K562 (cell line): ENCODE measurements around the gene CARF. TPM values are rescaled to one million over a fixed set of nuclear protein-coding genes. Genes with fewer than 3 reads are reported as not detected.
A peak's percentile ranks its signal among the peaks of the same experiment; 100 is the strongest.

Source experiments
- ARID2 ChIP-seq: fragments of 450-650 bp; IDR thresholded peaks from 2 replicates; pipeline ENCODE4 v1.6.1; 2017; ENCODE audit warnings: antibody characterized with exemption, mild to moderate bottlenecking
- ASH1L ChIP-seq: fragments of 450-650 bp; IDR thresholded peaks from 2 replicates; pipeline ENCODE4 v1.6.1; 2018; ENCODE audit warnings: borderline replicate concordance, mild to moderate bottlenecking, low read depth; ENCODE audit not compliant: partially characterized antibody
- ATF7 ChIP-seq: fragments of 450-650 bp; IDR thresholded peaks from 2 replicates; pipeline ENCODE4 v1.7.1; 2014; ENCODE audit warnings: mild to moderate bottlenecking, moderate library complexity
- BDP1 ChIP-seq: IDR thresholded peaks from 3 replicates; pipeline ENCODE4 v1.6.1; 2011; ENCODE audit not compliant: insufficient read length, insufficient read depth
- BHLHE40 ChIP-seq: IDR thresholded peaks from 2 replicates; pipeline ENCODE4 v1.6.1; 2011; ENCODE audit warnings: low read length, improper control_type of control experiment
- CBX3 ChIP-seq, 2 experiments: IDR thresholded peaks; 1 replicate in 1 of 2; 2 replicates in 1 of 2; pipeline ENCODE4 v1.6.1; 2012; ENCODE audit warnings: inconsistent platforms in 2 of 2, low read length in 2 of 2, borderline replicate concordance in 1 of 2, control low read depth in 1 of 2
- EP300 ChIP-seq: IDR thresholded peaks from 2 replicates; pipeline ENCODE4 v1.6.1; 2012; ENCODE audit warnings: low read length, improper control_type of control experiment
- FOXK2 ChIP-seq, 2 experiments: fragments of 450-650 bp; IDR thresholded peaks in 1 of 2; conservative IDR thresholded peaks in 1 of 2; 2 replicates each; pipeline ENCODE4 v1.6.1; 2016; ENCODE audit warnings: low read depth in 2 of 2, mild to moderate bottlenecking in 1 of 2
- HDGF ChIP-seq: fragments of 450-650 bp; IDR thresholded peaks from 2 replicates; pipeline ENCODE4 v1.6.1; 2016
- PRMT5 ChIP-seq: sonication (generic); formaldehyde crosslinking; IDR thresholded peaks from 2 replicates; pipeline ENCODE4 v1.5.0; 2020; ENCODE audit warnings: missing genetic modification reagents
- RFX5 ChIP-seq: IDR thresholded peaks from 2 replicates; pipeline ENCODE4 v1.6.1; 2011; ENCODE audit warnings: low read depth, mild to moderate bottlenecking, improper control_type of control experiment, low read length
- SPI1 ChIP-seq: IDR thresholded peaks from 2 replicates; pipeline ENCODE4 v1.6.1; 2011; ENCODE audit warnings: low read depth, low read length, control low read depth, borderline replicate concordance
- TCF3 ChIP-seq: sonication (generic); formaldehyde crosslinking; IDR thresholded peaks from 2 replicates; pipeline ENCODE4 v1.4.0; 2020; ENCODE audit warnings: mild to moderate bottlenecking, missing genetic modification reagents
- ZC3H11A ChIP-seq: IDR thresholded peaks from 2 replicates; pipeline ENCODE4 v1.6.1; 2012; ENCODE audit warnings: low read depth, low read length, improper control_type of control experiment
- ZKSCAN8 ChIP-seq: fragments of 200-800 bp; sonication (Bioruptor generic); IDR thresholded peaks from 2 replicates; pipeline ENCODE4 v1.6.1; 2016; ENCODE audit warnings: missing genetic modification characterization, missing compliant biosample characterization
- ZNF184 ChIP-seq: sonication (generic); formaldehyde crosslinking; IDR thresholded peaks from 2 replicates; pipeline ENCODE4 v1.5.0; 2020; ENCODE audit warnings: missing genetic modification reagents
- polyA plus RNA-seq, 8 experiments: library from polyadenylated mRNA; depleted of rRNA in 4 of 8; stranded (reverse) in 5 of 8; unstranded in 3 of 8; fragments of >200 nt; fragmentation: Nextera tagmentation in 2 of 8; fragmentation: Illumina TruSeq in 1 of 8; extraction: Ambion mirVana in 2 of 8; extraction: Trizol in 1 of 8; gene quantifications; 2 replicates each; pipeline versions ENCODE4 v1.2.1 to v1.2.3, GENCODE V29; 2011 to 2014; ENCODE audit warnings: inconsistent platforms in 1 of 8, missing spikeins in 1 of 8
- total RNA-seq, 7 experiments: library from RNA; depleted of rRNA in 6 of 7; stranded (reverse); fragments of >200 nt in 6 of 7; fragmentation: Illumina TruSeq in 2 of 7; extraction: Trizol in 2 of 7; gene quantifications; 2 replicates each; pipeline versions ENCODE4 v1.2.1 to v1.2.3, GENCODE V29; 2011 to 2021; ENCODE audit warnings: low replicate concordance in 1 of 7
- TF ChIP-seq, protein P1 (sequence below): fragments of 450-650 bp; IDR thresholded peaks from 2 replicates; pipeline ENCODE4 v1.6.1; 2017; ENCODE audit warnings: antibody characterized with exemption, mild to moderate bottlenecking
- TF ChIP-seq, protein P2 (sequence below): fragments of 450-650 bp; formaldehyde crosslinking; IDR thresholded peaks from 2 replicates; pipeline ENCODE4 v1.4.0; 2020; ENCODE audit warnings: mild to moderate bottlenecking
- TF ChIP-seq, protein P3 (sequence below): sonication (generic); formaldehyde crosslinking; IDR thresholded peaks from 2 replicates; pipeline ENCODE4 v1.8.0; 2022; ENCODE audit warnings: missing genetic modification reagents, mild to moderate bottlenecking, borderline replicate concordance
- TF ChIP-seq, protein P4 (sequence below), 3 experiments: fragments of 200-800 bp in 1 of 3; fragments of 250-450 bp in 1 of 3; fragments of 450-650 bp in 1 of 3; sonication (Bioruptor Pico) in 1 of 3; sonication (Bioruptor generic) in 1 of 3; formaldehyde crosslinking in 1 of 3; IDR thresholded peaks; 2 replicates each; pipeline versions ENCODE4 v1.6.1 to v1.8.0; 2016 to 2022; ENCODE audit warnings: mild to moderate bottlenecking in 2 of 3, missing genetic modification characterization in 2 of 3, missing compliant biosample characterization in 1 of 3, moderate library complexity in 1 of 3

The CARF gene
- total and polyA plus RNA-seq, 9 of the 15 experiments (the other 6 are each of a cell fraction or from before 2014, with no cell fraction given) = 0.31 to 4.2 (median 1.2) TPM

DNA sequence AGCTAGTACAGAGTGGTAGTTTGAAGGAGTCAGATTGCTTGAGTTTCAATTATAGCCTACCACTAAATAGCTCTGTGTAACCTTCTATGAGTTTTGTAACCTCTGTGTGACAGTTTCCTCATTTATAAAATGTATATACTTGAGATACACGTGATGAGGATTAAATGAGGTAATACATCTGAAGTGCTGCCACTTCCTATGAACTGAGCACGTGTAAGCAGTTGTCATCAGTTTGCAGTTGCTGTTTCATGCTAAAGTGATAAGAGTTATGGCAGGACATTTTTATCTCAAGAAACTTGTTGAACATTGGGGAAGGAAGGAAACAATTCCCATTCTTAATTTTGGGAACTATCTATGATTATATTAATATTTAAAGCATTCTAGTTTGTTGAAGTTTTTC lies 38.5 kb downstream of the CARF start (continued):
- TF ChIP-seq SPI1 = 0 out of 2 replicates have a peak, but pooled peaks have one; percentile 10
- peak; percentile 79 for TF ChIP-seq EP300
- TF ChIP-seq BHLHE40 = peak; percentile 97
- TF ChIP-seq, protein P1, sequence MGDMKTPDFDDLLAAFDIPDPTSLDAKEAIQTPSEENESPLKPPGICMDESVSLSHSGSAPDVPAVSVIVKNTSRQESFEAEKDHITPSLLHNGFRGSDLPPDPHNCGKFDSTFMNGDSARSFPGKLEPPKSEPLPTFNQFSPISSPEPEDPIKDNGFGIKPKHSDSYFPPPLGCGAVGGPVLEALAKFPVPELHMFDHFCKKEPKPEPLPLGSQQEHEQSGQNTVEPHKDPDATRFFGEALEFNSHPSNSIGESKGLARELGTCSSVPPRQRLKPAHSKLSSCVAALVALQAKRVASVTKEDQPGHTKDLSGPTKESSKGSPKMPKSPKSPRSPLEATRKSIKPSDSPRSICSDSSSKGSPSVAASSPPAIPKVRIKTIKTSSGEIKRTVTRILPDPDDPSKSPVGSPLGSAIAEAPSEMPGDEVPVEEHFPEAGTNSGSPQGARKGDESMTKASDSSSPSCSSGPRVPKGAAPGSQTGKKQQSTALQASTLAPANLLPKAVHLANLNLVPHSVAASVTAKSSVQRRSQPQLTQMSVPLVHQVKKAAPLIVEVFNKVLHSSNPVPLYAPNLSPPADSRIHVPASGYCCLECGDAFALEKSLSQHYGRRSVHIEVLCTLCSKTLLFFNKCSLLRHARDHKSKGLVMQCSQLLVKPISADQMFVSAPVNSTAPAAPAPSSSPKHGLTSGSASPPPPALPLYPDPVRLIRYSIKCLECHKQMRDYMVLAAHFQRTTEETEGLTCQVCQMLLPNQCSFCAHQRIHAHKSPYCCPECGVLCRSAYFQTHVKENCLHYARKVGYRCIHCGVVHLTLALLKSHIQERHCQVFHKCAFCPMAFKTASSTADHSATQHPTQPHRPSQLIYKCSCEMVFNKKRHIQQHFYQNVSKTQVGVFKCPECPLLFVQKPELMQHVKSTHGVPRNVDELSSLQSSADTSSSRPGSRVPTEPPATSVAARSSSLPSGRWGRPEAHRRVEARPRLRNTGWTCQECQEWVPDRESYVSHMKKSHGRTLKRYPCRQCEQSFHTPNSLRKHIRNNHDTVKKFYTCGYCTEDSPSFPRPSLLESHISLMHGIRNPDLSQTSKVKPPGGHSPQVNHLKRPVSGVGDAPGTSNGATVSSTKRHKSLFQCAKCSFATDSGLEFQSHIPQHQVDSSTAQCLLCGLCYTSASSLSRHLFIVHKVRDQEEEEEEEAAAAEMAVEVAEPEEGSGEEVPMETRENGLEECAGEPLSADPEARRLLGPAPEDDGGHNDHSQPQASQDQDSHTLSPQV = peak; percentile 97
- TF ChIP-seq, protein P2, sequence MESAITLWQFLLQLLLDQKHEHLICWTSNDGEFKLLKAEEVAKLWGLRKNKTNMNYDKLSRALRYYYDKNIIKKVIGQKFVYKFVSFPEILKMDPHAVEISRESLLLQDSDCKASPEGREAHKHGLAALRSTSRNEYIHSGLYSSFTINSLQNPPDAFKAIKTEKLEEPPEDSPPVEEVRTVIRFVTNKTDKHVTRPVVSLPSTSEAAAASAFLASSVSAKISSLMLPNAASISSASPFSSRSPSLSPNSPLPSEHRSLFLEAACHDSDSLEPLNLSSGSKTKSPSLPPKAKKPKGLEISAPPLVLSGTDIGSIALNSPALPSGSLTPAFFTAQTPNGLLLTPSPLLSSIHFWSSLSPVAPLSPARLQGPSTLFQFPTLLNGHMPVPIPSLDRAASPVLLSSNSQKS (CRISPR knock-in tag) = no peak
- TF ChIP-seq, protein P3, sequence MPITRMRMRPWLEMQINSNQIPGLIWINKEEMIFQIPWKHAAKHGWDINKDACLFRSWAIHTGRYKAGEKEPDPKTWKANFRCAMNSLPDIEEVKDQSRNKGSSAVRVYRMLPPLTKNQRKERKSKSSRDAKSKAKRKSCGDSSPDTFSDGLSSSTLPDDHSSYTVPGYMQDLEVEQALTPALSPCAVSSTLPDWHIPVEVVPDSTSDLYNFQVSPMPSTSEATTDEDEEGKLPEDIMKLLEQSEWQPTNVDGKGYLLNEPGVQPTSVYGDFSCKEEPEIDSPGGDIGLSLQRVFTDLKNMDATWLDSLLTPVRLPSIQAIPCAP (CRISPR knock-in tag) = no peak
- TF ChIP-seq FOXK2 (conservative IDR thresholded peaks at IDR 0.05 in 1 of 2, IDR thresholded peaks at IDR 0.05 in 1 of 2; ENCODE audit: low read depth in 2 of 2) = peak; percentile 60; a peak in 2 of 4 replicates
- TF ChIP-seq CBX3 (IDR thresholded peaks at IDR 0.05; ENCODE audit: borderline replicate concordance in 1 of 2, low read length in 2 of 2) = peak in 1 of 2 experiments; percentile 61; a peak in 1 of 3 replicates
- TF ChIP-seq TCF3 (CRISPR knock-in tag) = peak; percentile 43; the same call in 1 of the 2 replicates
- peak; percentile 88 for TF ChIP-seq ATF7
- no peak for TF ChIP-seq ZNF184 (CRISPR knock-in tag)
- TF ChIP-seq RFX5 = no peak
- no peak for TF ChIP-seq HDGF
- peak; percentile 10 for TF ChIP-seq ASH1L
- no peak for TF ChIP-seq ZKSCAN8 (CRISPR knock-in tag)
- TF ChIP-seq PRMT5 (CRISPR knock-in tag) = no peak
- no peak for TF ChIP-seq ZC3H11A
- TF ChIP-seq, protein P4, sequence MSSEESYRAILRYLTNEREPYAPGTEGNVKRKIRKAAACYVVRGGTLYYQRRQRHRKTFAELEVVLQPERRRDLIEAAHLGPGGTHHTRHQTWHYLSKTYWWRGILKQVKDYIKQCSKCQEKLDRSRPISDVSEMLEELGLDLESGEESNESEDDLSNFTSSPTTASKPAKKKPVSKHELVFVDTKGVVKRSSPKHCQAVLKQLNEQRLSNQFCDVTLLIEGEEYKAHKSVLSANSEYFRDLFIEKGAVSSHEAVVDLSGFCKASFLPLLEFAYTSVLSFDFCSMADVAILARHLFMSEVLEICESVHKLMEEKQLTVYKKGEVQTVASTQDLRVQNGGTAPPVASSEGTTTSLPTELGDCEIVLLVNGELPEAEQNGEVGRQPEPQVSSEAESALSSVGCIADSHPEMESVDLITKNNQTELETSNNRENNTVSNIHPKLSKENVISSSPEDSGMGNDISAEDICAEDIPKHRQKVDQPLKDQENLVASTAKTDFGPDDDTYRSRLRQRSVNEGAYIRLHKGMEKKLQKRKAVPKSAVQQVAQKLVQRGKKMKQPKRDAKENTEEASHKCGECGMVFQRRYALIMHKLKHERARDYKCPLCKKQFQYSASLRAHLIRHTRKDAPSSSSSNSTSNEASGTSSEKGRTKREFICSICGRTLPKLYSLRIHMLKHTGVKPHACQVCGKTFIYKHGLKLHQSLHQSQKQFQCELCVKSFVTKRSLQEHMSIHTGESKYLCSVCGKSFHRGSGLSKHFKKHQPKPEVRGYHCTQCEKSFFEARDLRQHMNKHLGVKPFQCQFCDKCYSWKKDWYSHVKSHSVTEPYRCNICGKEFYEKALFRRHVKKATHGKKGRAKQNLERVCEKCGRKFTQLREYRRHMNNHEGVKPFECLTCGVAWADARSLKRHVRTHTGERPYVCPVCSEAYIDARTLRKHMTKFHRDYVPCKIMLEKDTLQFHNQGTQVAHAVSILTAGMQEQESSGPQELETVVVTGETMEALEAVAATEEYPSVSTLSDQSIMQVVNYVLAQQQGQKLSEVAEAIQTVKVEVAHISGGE (CRISPR knock-in tag; IDR thresholded peaks at IDR 0.05) = no peak
- TF ChIP-seq ARID2 = no peak
- no peak for TF ChIP-seq BDP1
